Skeletal muscle satellite cell (primary cell): Measurements from ENCODE around the gene NSRP1.
"Not testable (repeated sequence)": the region's sequence is repeated elsewhere in the genome, so short reads cannot be mapped to it uniquely, and the experiment has no call there.

Experiments
- H3K27me3 ChIP-seq: 2 replicates; pipeline ENCODE4 v1.7.0; 2013; ENCODE audit warnings: low read length; ENCODE audit not compliant: control insufficient read depth, insufficient read depth
- H3K36me3 ChIP-seq: 2 replicates; pipeline ENCODE4 v1.7.0; 2013; ENCODE audit warnings: mild to moderate bottlenecking, control low read depth, low read length; ENCODE audit not compliant: insufficient read depth
- H3K4me1 ChIP-seq: 2 replicates; pipeline ENCODE4 v1.7.0; 2013; ENCODE audit warnings: low read length; ENCODE audit not compliant: control insufficient read depth, insufficient read depth
- H3K4me2 ChIP-seq: 2 replicates; pipeline ENCODE4 v1.7.0; 2013; ENCODE audit warnings: mild to moderate bottlenecking, low read length
- H3K4me3 ChIP-seq: 2 replicates; pipeline ENCODE4 v1.7.0; 2013; ENCODE audit warnings: low read length
- H3K9ac ChIP-seq: 2 replicates; pipeline ENCODE4 v1.7.0; 2013; ENCODE audit warnings: mild to moderate bottlenecking, low read depth, low read length, moderate library complexity
- H3K9me3 ChIP-seq: replicated peaks from 2 replicates; pipeline ENCODE4 v1.7.0; 2013; ENCODE audit warnings: mild to moderate bottlenecking, control low read depth, low read length

Gene NSRP1

DNA sequence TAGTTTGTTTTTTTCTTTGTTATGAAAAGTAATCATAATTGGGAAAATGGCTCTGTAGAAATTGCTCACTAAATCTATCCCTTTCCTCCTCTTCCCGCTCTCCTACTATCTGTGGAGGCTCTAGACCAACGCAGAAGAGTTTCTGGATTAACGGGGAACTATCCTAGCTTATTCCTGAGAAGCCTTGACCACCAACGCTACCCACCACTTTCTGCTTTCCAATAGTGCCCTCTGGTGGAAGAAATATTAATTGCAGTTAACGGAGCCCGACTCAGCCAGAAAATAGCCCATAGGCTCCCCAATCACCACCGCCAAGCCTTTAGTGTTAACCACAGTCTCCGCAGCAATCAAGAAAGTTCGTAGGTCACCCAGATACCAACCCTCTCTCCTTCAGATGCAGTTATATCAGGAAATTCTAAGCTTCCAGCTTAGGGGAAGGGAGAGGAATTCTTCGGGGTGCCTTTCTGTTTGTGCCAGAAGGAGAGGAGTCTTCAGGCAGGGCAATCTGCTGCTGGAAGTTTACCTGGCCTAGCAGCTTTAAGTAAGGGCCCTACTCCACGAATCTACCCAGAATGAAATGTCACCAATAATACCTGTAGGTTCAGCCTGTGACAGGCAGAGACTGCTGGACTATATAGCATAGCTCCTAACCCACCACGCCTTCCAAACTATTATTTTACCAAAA is 23.0 kb upstream of the NSRP1 start:
- peaks cover 16% of the 10 kb centered on the region for H3K4me1 ChIP-seq
- H3K36me3 ChIP-seq: no peaks in the 10 kb centered on the region
- no peaks in the 10 kb centered on the region for H3K9me3 ChIP-seq
- H3K9ac ChIP-seq: no peak overlapping the region
- H3K4me2 ChIP-seq: peak overlapping the region; percentile 69
- peaks cover 7% of the 10 kb centered on the region for H3K27me3 ChIP-seq
- H3K4me3 ChIP-seq: no peak overlapping the region

DNA sequence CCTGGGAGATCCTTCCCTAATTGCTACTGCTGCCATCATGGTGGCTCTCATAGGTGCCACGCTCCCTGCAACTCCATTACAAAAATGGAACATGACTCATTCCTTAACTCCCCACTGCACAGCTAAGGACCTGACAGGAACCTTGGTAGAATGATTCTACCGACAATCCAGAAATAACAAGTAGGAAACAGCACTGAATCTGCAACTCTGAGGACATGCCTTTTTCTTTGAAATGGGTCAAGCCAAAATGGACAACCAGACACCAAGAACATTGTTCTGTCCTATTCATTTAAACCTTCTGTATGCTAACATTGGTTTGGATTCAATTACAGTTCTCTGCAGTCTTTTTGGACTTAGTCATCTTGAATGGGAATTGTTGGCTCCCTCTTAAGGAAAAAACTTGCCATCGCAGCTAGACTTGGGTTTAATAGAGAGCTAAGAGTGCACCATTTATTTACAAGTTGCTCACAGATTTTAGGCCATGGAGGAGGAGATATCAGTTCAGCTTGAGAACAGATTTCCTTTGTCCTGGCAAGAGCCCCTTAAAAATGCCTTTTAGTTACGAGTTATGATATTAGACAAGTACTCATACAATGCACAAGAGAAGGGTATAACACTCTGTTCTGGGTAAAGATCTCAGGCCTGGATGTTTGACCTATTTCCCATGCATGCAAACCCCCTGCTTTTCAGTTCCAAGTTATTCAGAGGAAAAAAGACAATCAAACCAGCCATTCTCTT is 20.9 kb upstream of the NSRP1 start:
- Histone ChIP-seq H3K36me3 (no peaks in the 10 kb centered on the region), H3K4me1 (peaks cover 16% of the 10 kb centered on the region), H3K9ac (no peak overlapping the region), H3K27me3 (peaks cover 16% of the 10 kb centered on the region), H3K4me2 (no peak overlapping the region), H3K4me3 (no peak overlapping the region), H3K9me3 (no peaks in the 10 kb centered on the region)

DNA sequence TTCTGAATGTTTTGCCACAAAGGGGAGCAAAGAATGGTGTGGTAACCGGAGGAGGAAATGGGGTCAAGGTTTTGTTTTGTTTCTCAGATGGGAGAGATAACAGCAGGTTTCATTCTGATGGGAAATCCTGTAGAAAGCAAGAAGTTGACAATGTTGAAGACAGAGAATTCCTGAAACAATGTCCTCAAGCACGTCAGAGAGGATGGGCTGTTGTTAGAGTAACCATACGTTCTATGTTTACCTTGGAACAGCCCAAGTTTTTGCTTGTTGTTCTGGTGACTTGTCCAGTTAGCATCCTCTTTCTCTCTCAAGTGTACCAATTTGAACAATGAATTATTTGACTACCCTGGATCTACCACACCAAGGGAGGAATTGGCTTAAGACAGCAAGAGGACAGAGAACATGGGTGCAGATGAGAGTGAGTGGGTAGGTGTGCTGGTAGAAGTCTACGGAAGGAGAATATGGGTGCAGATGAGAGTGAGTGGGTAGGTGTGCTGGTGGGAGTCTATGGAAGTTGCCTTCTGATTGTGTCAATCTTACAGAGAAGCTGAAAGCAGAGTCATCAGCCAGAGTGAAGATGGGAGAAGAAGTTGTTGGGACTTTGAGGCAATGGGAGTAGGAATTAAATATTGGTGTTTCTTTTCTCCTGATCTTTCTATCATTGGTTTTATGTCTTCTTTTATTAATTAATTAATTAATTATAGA is 14.8 kb upstream of the NSRP1 start:
- H3K9me3 ChIP-seq: no peaks in the 10 kb centered on the region
- H3K4me1 ChIP-seq: no peaks in the 10 kb centered on the region
- H3K27me3 ChIP-seq: peaks cover 30% of the 10 kb centered on the region
- H3K4me2 ChIP-seq: no peak overlapping the region
- no peak overlapping the region for H3K9ac ChIP-seq
- no peak overlapping the region for H3K4me3 ChIP-seq
- H3K36me3 ChIP-seq: no peaks in the 10 kb centered on the region

DNA sequence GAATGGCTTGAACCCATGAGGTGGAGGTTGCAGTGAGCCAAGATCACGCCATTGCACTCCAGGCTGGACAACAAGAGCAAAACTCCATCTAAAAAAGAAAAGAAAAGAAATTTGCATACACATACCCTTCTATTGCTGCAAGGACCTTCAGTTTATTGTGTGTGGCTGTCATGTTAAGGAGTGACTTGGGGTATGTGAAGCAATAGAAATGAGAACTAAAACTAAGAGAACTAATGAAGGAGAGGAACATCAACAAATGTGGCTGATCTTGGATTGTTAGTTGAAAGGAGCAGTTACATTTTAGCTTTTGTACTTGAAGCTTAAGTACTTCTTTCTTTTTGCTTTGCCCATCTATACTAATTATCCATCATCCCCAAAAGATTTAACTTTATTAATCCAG is 12.7 kb upstream of the NSRP1 start:
- peaks cover 23% of the 10 kb centered on the region for H3K27me3 ChIP-seq
- H3K4me3 ChIP-seq: no peak overlapping the region
- no peaks in the 10 kb centered on the region for H3K9me3 ChIP-seq
- no peak overlapping the region for H3K9ac ChIP-seq
- no peaks in the 10 kb centered on the region for H3K36me3 ChIP-seq
- H3K4me2 ChIP-seq: no peak overlapping the region
- no peaks in the 10 kb centered on the region for H3K4me1 ChIP-seq

DNA sequence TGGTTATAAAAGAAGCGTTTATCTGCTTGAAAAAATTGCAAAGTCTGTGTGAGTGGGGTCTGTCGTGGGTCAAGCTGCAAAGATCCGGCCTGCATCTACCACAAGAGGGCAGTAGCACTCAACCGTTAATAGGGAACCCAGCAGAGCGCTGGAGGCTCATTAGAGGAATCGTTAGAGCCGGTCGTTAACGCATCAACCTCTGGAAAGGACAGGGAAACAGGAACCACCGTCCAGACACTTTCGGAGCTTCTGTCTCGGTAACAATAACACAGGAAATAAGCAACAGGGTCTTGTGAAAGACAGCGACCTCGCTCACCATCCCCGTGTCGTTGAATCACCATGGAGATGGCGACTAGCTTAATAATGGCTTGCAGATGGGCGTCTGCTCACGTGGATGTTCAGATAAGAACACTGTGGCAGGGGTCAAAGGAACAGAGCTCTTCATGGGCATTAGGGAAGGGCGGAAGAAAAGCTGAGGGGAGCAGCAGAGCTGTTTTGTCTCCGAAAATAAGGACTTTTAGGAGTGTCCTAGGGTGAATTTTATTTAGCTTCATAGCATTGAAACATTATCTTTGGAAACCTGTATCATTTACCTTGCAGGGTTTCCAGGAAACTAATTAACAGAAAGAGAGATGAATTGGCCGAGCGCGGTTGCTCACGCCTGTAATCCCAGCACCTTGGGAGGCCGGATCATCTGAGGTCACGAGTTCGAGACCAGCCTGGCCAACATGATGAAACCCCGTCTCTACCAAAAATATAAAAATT is 11.9 kb upstream of the NSRP1 start:
- peak overlapping the region; percentile 72 for H3K4me3 ChIP-seq
- no peaks in the 10 kb centered on the region for H3K9me3 ChIP-seq
- peak overlapping the region; percentile 35 for H3K9ac ChIP-seq
- peaks cover 15% of the 10 kb centered on the region for H3K27me3 ChIP-seq
- peak overlapping the region; percentile 87 for H3K4me2 ChIP-seq
- H3K4me1 ChIP-seq: no peaks in the 10 kb centered on the region
- no peaks in the 10 kb centered on the region for H3K36me3 ChIP-seq

DNA sequence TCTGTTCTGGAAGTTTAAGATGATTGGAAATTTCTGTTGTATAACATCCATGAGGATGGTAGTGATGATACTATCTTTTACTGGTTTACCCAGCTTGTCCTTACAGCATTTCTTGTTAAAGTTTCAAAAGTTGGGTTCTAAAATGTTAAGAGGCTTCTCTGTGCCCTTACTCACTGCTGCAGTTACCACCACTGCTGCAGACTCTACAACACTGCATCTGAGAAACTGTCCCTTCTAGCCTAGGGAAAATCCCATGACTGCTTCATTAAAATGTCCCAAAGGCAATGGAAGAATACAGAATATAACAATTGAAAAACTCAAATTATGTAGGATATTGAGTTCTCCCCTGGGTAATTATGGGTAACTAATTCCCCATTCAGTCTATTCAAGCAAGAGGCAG is 3.8 kb upstream of the NSRP1 start:
- no peak overlapping the region for H3K4me2 ChIP-seq
- no peak overlapping the region for H3K9ac ChIP-seq
- no peaks in the 10 kb centered on the region for H3K27me3 ChIP-seq
- no peaks in the 10 kb centered on the region for H3K9me3 ChIP-seq
- peaks cover 4% of the 10 kb centered on the region for H3K4me1 ChIP-seq
- no peak overlapping the region for H3K4me3 ChIP-seq
- no peaks in the 10 kb centered on the region for H3K36me3 ChIP-seq

DNA sequence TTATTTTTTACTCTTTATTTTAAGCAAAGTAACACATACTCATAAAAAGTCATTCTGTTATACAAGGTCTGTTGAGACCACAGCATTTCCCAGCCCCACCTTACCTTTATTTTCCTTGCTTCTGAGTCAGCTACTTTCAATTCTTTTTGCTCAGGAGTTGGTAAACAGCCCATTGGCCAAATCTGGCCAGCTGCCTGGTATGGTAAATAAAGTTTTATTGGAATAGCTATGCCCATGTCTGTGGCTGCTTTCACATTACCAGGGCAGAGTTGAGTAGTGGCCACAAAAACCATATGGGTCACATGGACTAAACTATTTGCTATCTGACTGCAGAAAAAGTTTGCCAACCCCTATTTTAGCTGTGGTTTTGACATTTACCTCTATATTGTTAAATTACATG is 3.4 kb upstream of the NSRP1 start:
- Histone ChIP-seq H3K9me3 (no peaks in the 10 kb centered on the region), H3K27me3 (no peaks in the 10 kb centered on the region), H3K4me1 (peaks cover 8% of the 10 kb centered on the region), H3K4me3 (no peak overlapping the region), H3K9ac (no peak overlapping the region), H3K4me2 (no peak overlapping the region), H3K36me3 (no peaks in the 10 kb centered on the region)

DNA sequence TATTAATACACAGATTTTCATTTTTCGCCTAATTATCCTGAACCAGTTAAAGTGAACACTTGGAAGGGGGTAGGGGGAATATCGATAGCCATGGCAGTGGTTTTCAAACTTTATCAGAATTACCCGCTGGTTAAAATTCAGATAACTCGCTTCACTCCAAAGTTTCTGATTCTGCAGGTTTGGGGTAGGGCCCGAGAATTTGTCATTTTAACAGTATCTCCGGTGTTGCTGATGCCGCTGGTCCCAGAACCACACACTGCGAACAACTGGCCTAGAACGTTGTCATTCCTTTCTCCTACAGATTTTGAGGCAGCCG is 313 bp upstream of the NSRP1 start:
- H3K27me3 ChIP-seq: no peaks in the 10 kb centered on the region

DNA sequence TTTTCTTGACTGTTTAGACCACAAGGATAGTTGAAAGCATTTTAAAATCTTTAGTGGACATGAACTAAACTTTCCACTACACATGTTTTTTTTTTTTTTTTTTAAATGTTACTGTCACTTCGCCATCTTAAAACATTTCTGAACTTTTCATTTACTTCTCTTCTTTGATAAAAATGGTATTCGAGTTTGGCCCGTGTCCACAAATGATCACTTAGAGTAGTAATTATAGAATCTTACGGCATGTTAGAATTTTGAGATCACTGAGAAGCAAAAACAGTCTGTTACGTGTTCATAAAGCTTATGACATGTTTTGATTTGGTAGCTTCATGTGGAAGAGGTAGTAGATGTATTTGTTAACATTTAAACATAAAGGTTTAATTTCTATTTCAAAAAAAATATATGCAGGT is 1.1 kb downstream of the NSRP1 start:
- peaks cover 22% of the 10 kb centered on the region for H3K36me3 ChIP-seq
- peak overlapping the region; percentile 99 for H3K9ac ChIP-seq
- peaks cover 12% of the 10 kb centered on the region for H3K4me1 ChIP-seq
- H3K4me3 ChIP-seq: peak overlapping the region; percentile 87
- H3K9me3 ChIP-seq: no peaks in the 10 kb centered on the region
- no peaks in the 10 kb centered on the region for H3K27me3 ChIP-seq
- H3K4me2 ChIP-seq: peak overlapping the region; percentile 89

More for the DNA sequence above, 313 bp upstream of the NSRP1 start:
- H3K4me2 ChIP-seq: peak overlapping the region; percentile 89
- peak overlapping the region; percentile 87 for H3K4me3 ChIP-seq
- peaks cover 12% of the 10 kb centered on the region for H3K4me1 ChIP-seq
- no peaks in the 10 kb centered on the region for H3K9me3 ChIP-seq
- H3K9ac ChIP-seq: peak overlapping the region; percentile 99
- H3K36me3 ChIP-seq: peaks cover 14% of the 10 kb centered on the region

DNA sequence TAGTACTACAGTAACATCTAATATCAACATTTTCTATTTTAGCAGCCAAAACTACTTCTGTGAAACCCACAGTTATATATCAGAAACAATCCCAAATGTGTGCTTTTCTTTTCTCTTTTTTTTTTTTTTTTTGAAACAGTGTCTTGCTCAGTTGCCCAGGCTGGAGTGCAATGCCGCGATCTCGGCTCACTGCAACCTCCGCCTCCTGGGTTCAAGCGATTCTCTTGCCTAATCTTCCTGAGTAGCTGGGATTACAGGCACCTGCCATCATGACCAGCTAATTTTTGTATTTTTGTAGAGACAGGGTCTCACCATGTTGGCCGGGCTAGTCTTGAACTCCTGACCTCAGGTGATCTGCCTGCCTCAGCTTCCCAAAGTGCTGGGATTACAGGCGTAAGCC is 2.0 kb downstream of the NSRP1 start:
- not testable (repeated sequence) for H3K9ac ChIP-seq
- peak overlapping the region; percentile 87 for H3K4me3 ChIP-seq
- peaks cover 23% of the 10 kb centered on the region for H3K36me3 ChIP-seq

DNA sequence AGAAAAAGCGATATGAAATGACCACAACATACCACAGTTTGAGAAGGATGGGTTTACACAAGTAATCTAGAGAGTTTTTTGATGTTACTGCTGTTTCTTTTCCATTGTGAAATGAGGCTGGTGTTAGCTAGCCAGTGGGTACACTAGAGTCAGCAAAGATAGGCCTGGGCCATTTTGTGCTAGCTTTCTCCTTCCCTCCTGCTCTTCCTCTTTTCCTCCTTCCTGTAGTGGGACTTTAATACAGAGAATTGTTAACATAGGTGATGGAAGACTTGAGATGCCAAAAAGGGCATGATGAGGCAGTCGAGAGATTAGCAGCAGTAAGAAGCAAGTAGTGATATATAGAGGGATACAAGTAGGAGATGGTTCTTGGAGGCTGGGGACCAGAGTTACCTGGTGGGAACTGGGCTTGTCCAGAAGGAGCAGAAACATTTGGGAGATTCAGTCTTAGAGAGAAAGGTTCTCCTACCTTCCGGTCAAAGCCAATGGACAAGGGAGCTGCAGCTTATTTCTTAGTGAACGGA is 7.7 kb downstream of the NSRP1 start:
- Histone ChIP-seq H3K27me3 (no peaks in the 10 kb centered on the region), H3K9ac (no peak overlapping the region), H3K4me2 (no peak overlapping the region), H3K36me3 (peaks cover 47% of the 10 kb centered on the region), H3K4me3 (no peak overlapping the region), H3K9me3 (no peaks in the 10 kb centered on the region), H3K4me1 (no peaks in the 10 kb centered on the region)

More for the DNA sequence above, 2.0 kb downstream of the NSRP1 start:
- H3K9me3 ChIP-seq, H3K27me3 ChIP-seq: not testable (repeated sequence)
- Histone ChIP-seq H3K4me2 (peak overlapping the region; percentile 89), H3K4me1 (peaks cover 10% of the 10 kb centered on the region)
